ENCODE data around the gene PDE3B. TPM values are rescaled to one million over a fixed set of nuclear protein-coding genes. Genes with fewer than 3 reads are reported as not detected.

Gene PDE3B
- total RNA-seq, 1 experiment from 2014 or later = 6.7 TPM

- peaks cover 3 to 14% of the 10 kb centered on the region in 2 experiments; a peak in 2 of 4 replicates for H3K4me1 ChIP-seq (ENCODE audit: control insufficient read depth in 1 of 2, insufficient read depth in 2 of 2, low read length in 2 of 2)
- H3K27ac ChIP-seq (ENCODE audit: low read depth, low read length) = no peak overlapping the region
- H3K4me3 ChIP-seq (replicated peaks in 1 of 2; ENCODE audit: low read depth in 1 of 2, low read length in 2 of 2) = no peak overlapping the region
- RAD21 ChIA-PET (ENCODE audit: low non-redundant PET in 1 of 2, low total read pairs in 2 of 2, uncharacterized antibody in 2 of 2, unreplicated experiment in 2 of 2) = interaction anchor here in 1 of 2 experiments (2.2 to 2.6 kb wide), 3 partner anchors 99 to 1130 kb away, joined by 5 to 25 read pairs (median 8); no protein-coding TSS in a partner anchor
- H3K79me2 ChIP-seq (ENCODE audit: insufficient read depth, low read length) = no peaks in the 10 kb centered on the region
- TF ChIP-seq SIN3A (IDR thresholded peaks at IDR 0.05; ENCODE audit: low read depth) (no peak), RAD21 (IDR thresholded peaks at IDR 0.05; ENCODE audit: low read depth) (no peak), POLR2AphosphoS5 (IDR thresholded peaks at IDR 0.05; ENCODE audit: low read depth, low read length) (no peak), SRF (IDR thresholded peaks at IDR 0.05; ENCODE audit: low read depth) (no peak), EZH2phosphoT487 (IDR thresholded peaks at IDR 0.05; ENCODE audit: borderline replicate concordance) (no peak), JUND (IDR thresholded peaks at IDR 0.05) (no peak), TCF7L2 (IDR thresholded peaks at IDR 0.05; ENCODE audit: borderline replicate concordance, extremely low read depth, insufficient read depth, insufficient read length) (no peak), FOSL1 (IDR thresholded peaks at IDR 0.05; ENCODE audit: low read depth) (no peak), YY1 (IDR thresholded peaks at IDR 0.05; ENCODE audit: extremely low read depth, insufficient replicate concordance, low read depth, low read length) (no peak), ZNF274 (IDR thresholded peaks at IDR 0.05; ENCODE audit: low read depth, low read length) (no peak), ELF1 (IDR thresholded peaks at IDR 0.05; ENCODE audit: borderline replicate concordance, low read depth) (no peak), ZFX (IDR thresholded peaks at IDR 0.05) (no peak), SP1 (IDR thresholded peaks at IDR 0.05; ENCODE audit: low read depth) (no peak), POLR2A (IDR thresholded peaks at IDR 0.05; ENCODE audit: borderline replicate concordance, extremely low read depth, insufficient read depth, insufficient read length) (no peak), EGR1 (IDR thresholded peaks at IDR 0.05; ENCODE audit: low read depth) (no peak), ATF3 (IDR thresholded peaks at IDR 0.05) (no peak), CEBPB (IDR thresholded peaks at IDR 0.05; ENCODE audit: low read depth) (no peak)
- TF ChIP-seq, protein P1, sequence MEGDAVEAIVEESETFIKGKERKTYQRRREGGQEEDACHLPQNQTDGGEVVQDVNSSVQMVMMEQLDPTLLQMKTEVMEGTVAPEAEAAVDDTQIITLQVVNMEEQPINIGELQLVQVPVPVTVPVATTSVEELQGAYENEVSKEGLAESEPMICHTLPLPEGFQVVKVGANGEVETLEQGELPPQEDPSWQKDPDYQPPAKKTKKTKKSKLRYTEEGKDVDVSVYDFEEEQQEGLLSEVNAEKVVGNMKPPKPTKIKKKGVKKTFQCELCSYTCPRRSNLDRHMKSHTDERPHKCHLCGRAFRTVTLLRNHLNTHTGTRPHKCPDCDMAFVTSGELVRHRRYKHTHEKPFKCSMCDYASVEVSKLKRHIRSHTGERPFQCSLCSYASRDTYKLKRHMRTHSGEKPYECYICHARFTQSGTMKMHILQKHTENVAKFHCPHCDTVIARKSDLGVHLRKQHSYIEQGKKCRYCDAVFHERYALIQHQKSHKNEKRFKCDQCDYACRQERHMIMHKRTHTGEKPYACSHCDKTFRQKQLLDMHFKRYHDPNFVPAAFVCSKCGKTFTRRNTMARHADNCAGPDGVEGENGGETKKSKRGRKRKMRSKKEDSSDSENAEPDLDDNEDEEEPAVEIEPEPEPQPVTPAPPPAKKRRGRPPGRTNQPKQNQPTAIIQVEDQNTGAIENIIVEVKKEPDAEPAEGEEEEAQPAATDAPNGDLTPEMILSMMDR (IDR thresholded peaks at IDR 0.05 in 2 of 3, conservative IDR thresholded peaks at IDR 0.05 in 1 of 3; ENCODE audit: borderline replicate concordance in 1 of 3, insufficient read depth in 1 of 3, low read depth in 2 of 3, low read length in 2 of 3) = no peak
- TF ChIP-seq, protein P2, sequence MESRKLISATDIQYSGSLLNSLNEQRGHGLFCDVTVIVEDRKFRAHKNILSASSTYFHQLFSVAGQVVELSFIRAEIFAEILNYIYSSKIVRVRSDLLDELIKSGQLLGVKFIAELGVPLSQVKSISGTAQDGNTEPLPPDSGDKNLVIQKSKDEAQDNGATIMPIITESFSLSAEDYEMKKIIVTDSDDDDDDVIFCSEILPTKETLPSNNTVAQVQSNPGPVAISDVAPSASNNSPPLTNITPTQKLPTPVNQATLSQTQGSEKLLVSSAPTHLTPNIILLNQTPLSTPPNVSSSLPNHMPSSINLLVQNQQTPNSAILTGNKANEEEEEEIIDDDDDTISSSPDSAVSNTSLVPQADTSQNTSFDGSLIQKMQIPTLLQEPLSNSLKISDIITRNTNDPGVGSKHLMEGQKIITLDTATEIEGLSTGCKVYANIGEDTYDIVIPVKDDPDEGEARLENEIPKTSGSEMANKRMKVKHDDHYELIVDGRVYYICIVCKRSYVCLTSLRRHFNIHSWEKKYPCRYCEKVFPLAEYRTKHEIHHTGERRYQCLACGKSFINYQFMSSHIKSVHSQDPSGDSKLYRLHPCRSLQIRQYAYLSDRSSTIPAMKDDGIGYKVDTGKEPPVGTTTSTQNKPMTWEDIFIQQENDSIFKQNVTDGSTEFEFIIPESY (IDR thresholded peaks at IDR 0.05; ENCODE audit: extremely low read depth, insufficient replicate concordance, low read length) = no peak
- TF ChIP-seq, protein P3, sequence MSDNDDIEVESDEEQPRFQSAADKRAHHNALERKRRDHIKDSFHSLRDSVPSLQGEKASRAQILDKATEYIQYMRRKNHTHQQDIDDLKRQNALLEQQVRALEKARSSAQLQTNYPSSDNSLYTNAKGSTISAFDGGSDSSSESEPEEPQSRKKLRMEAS (IDR thresholded peaks at IDR 0.05) = no peak
- no peaks in the 10 kb centered on the region for H3K9me2 ChIP-seq (ENCODE audit: insufficient read depth)
- intact Hi-C loops (cut with micrococcal nuclease) = loop anchor here (2.0 to 10.0 kb wide), 3 partner anchors 370 to 1698 kb away; no protein-coding TSS in a partner anchor
- POLR2A ChIA-PET = interaction anchor here (2.2 kb wide), 1 partner anchor 117 kb away, joined by 13 read pairs; no protein-coding TSS in a partner anchor
- H3K9ac ChIP-seq (ENCODE audit: low read length) = no peak overlapping the region
- H3K36me3 ChIP-seq (ENCODE audit: control insufficient read depth in 1 of 2, insufficient read depth in 2 of 2, low read length in 2 of 2) = no peaks in the 10 kb centered on the region
- no TSS peak for BruUV-seq (replicated peaks)
- CTCF ChIA-PET = interaction anchor here (2.0 to 4.5 kb wide), 11 partner anchors 13 to 303 kb away, joined by 7 to 306 read pairs (median 29); partner anchors contain the start of genes CALCB and CYP2R1
- H3K9me3 ChIP-seq (ENCODE audit: control insufficient read depth in 1 of 2, insufficient read depth in 1 of 2, low read depth in 1 of 2, low read length in 2 of 2) = no peaks in the 10 kb centered on the region
- no peak overlapping the region for H3K4me2 ChIP-seq (ENCODE audit: low read length)
- no peaks in the 10 kb centered on the region for H4K20me1 ChIP-seq (ENCODE audit: insufficient read depth)
- DNase-seq (ENCODE audit: low read depth, low spot score) = no peak
- no peak for ATAC-seq
- H3K27me3 ChIP-seq (ENCODE audit: insufficient read depth, low read length) = no peaks in the 10 kb centered on the region
- no peak overlapping the region for H2AFZ ChIP-seq (ENCODE audit: low read depth, low read length, poor library complexity, severe bottlenecking)
Measured at GRCh38 chr11:14906578-14906977, 263.0 kb downstream of the PDE3B start.
